ENCODE measurements around the gene RTL10.

GRCh38 chr22:19862619-19863246, 8.1 kb upstream of the RTL10 start:
- TF ChIP-seq, protein P1, sequence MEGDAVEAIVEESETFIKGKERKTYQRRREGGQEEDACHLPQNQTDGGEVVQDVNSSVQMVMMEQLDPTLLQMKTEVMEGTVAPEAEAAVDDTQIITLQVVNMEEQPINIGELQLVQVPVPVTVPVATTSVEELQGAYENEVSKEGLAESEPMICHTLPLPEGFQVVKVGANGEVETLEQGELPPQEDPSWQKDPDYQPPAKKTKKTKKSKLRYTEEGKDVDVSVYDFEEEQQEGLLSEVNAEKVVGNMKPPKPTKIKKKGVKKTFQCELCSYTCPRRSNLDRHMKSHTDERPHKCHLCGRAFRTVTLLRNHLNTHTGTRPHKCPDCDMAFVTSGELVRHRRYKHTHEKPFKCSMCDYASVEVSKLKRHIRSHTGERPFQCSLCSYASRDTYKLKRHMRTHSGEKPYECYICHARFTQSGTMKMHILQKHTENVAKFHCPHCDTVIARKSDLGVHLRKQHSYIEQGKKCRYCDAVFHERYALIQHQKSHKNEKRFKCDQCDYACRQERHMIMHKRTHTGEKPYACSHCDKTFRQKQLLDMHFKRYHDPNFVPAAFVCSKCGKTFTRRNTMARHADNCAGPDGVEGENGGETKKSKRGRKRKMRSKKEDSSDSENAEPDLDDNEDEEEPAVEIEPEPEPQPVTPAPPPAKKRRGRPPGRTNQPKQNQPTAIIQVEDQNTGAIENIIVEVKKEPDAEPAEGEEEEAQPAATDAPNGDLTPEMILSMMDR (IDR thresholded peaks at IDR 0.05): no peak
- TF ChIP-seq POLR2AphosphoS5 (IDR thresholded peaks at IDR 0.05) (no peak), POLR2A (IDR thresholded peaks at IDR 0.05) (no peak)
